HG03095 (cell line): ENCODE measurements around the gene RSRC1.
"Not testable (repeated sequence)": the region's sequence is repeated elsewhere in the genome, so short reads cannot be mapped to it uniquely, and the experiment has no call there.

Experiments
- ATAC-seq: cut with Tn5 transposase; IDR thresholded peaks from one replicate; pipeline ENCODE4 v1.9.1; 2021; ENCODE audit warnings: moderate library complexity; ENCODE audit not compliant: unreplicated experiment

RSRC1 gene

GRCh38 chr3:158312560-158313141 lies 202.8 kb downstream of the RSRC1 start:
- no peak for ATAC-seq

- no peak for ATAC-seq
Measured at GRCh38 chr3:158313338-158313927, 203.5 kb downstream of the RSRC1 start.

- ATAC-seq, result peak; percentile 64
Measured at GRCh38 chr3:158314426-158315357, 204.8 kb downstream of the RSRC1 start.

DNA sequence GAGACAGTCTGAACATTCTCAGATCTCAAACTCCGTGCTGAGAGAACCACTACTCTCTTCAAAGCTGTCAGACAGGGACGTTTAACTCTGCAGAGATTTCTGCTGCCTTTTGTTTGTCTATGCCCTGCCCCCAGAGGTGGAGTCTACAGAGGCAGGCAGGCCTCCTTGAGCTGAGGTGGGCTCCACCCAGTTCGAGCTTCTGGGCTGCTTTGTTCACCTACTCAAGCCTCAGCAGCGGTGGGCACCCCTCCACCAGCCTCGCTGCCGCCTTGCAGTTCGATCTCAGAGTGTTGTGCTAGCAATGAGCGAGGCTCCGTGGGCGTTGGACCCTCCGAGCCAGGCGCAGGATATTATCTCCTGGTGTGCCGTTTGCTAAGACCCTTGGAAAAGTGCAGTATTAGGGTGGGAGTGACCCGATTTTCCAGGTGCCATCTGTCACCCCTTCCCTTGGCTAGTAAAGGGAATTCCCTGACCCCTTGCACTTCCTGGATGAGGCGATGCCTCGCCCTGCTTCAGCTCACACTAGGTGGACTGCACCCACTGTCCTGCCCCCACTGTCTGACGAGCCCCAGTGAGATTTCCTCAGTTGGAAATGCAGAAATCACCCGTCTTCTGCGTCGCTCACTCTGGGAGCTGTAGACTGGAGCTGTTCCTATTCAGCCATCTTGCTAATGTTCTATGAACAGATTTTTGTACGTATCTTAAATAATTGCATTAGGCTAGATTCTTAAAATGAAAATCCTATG lies 220.0 kb downstream of the RSRC1 start:
- not testable (repeated sequence) for ATAC-seq

GRCh38 chr3:158330870-158331269 lies 221.0 kb downstream of the RSRC1 start:
- no peak for ATAC-seq

DNA sequence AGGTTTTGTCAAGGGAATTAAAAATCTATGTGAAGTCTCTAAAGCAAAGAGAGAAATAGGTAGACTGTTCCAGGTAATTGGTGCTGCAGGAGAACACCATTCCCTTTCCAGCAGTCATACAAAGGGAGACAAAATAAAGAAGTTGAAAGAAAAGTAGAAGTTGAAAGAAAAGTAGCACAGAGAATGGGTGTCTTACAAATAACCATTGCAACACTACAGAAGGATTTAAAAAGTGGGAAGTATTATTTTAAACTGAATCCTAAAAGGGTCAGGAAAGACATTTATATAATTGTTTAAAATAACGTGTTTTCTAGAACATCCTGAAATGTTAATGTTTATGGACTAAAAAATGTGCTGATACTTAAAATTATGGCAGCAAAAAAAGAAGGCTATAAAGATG lies 223.8 kb downstream of the RSRC1 start:
- ATAC-seq, result no peak

DNA sequence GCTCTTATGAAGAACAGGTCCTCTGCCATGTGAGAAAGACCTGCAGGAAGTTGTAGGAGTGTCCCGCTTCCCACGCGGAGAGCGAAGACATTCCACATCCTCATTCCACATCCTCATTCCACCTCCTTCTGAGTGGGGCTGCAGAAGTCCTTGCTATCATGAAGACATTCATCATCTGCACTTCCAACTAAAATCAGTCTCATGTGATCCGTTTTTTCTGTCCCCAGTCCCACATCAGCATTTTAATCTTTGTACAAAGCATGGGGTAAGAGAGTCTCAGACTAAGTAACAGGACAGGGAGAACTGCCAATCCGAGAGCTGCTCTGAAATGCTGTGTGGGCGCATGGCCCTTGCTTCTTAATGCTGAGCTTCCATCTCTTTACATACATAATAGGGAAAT lies 227.2 kb downstream of the RSRC1 start:
- ATAC-seq, result no peak

DNA sequence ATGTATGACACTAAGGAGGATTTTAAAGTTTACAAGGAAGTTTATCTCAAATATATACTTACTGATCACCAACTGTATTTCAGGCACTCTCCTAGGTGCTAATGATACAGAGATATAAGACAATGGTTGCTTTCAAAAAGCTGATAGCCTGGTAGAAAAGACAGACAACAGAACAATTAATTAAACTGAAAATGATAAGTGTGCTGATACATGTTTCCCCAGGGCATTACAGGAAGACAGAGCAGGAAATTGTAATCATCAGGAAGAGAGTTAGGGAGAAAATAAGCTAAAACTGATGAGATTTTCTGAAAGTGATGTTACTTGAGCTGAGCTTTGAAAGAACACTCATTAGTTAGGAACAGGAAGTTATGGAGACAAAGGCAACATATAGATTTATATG lies 229.7 kb downstream of the RSRC1 start:
- no peak for ATAC-seq

- not testable (repeated sequence) for ATAC-seq
Measured at GRCh38 chr3:158340951-158341350, 231.1 kb downstream of the RSRC1 start.

DNA sequence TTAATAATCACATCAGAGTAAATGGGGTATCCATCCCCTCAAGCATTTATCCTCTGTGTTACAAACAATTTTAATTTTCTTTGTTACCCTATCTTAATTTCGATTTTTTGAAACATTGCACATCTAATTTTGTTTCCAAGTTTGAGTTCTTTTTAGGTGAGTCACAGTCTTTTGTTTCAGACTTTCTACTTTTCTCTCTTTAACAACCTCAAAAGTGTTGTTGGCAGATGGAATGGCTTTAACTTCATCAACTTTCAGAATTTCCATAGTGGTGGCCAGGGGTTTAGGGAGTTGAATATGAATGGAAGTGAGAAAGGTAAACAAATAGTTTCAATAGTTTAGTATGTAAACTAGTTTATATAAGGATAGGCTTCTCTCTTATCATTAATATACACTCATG lies 238.1 kb downstream of the RSRC1 start:
- no peak for ATAC-seq

GRCh38 chr3:158350971-158351370 lies 241.1 kb downstream of the RSRC1 start:
- ATAC-seq, result no peak

DNA sequence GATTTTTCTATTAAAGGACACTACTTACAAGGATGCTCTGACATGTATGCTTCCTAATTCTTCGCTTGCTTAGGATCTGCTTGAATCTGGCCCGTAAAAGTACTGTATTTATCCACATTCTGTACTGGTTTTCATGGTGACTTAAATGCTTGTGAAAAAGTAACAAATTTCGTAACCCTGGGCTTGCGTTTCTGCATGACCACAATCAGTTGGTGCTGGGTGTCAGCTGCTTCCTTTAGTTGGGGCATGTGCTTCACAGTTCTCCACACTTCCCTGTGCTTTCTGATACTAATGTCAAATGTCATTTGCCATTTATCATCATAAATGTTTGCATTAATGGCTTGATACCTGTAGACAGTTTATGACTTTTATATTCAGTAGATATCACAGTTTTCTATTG lies 242.7 kb downstream of the RSRC1 start:
- ATAC-seq, result no peak

DNA sequence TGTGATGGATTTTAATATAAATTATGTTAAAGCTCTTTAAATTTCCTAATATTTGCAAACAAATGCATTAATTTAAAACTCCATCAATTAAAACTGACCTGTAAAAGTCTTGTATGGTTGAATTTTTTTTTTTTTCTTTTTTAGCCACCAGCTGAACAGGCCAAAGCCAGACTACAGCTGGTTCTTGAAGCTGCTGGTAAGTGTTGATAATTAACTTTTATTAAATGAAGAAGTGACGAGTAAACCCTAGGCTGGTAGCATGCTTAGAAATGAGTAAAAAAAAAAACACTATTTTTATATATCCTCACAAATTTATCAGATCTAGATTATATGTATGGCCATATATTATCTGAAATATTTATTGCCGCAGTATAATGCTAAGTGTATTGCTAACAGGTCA lies 244.8 kb downstream of the RSRC1 start:
- ATAC-seq, result no peak

GRCh38 chr3:158355623-158356588 lies 246.0 kb downstream of the RSRC1 start:
- ATAC-seq, result peak; percentile 96

- ATAC-seq, result no peak
Measured at GRCh38 chr3:158359339-158359738, 249.4 kb downstream of the RSRC1 start.

- ATAC-seq, result no peak
Measured at GRCh38 chr3:158360756-158361448, 251.0 kb downstream of the RSRC1 start.

- no peak for ATAC-seq
Measured at GRCh38 chr3:158368271-158368670, 258.4 kb downstream of the RSRC1 start.

- no peak for ATAC-seq
Measured at GRCh38 chr3:158369279-158369678, 259.4 kb downstream of the RSRC1 start.

- no peak for ATAC-seq
Measured at GRCh38 chr3:158379517-158379916, 269.6 kb downstream of the RSRC1 start.
